GM18526 (cell line): ENCODE measurements around the gene CMKLR1.

Source experiments
- POLR2A ChIP-seq: IDR thresholded peaks from 3 replicates; pipeline ENCODE4 v1.6.1; 2011; ENCODE audit not compliant: insufficient read length; ENCODE audit errors: extremely low read depth

CMKLR1 gene

GRCh38 chr12:108284163-108284562, 54.9 kb downstream of the CMKLR1 start:
- TF ChIP-seq POLR2A, result no peak

GRCh38 chr12:108282676-108283075, 56.4 kb downstream of the CMKLR1 start:
- TF ChIP-seq POLR2A, result no peak

- TF ChIP-seq POLR2A, result no peak
Observed at GRCh38 chr12:108282160-108282559, 57.0 kb downstream of the CMKLR1 start.

- TF ChIP-seq POLR2A, result no peak
Observed at GRCh38 chr12:108277613-108278012, 61.5 kb downstream of the CMKLR1 start.

GRCh38 chr12:108273217-108273616, 65.9 kb downstream of the CMKLR1 start:
- TF ChIP-seq POLR2A, result no peak

GRCh38 chr12:108271951-108272872, 66.9 kb downstream of the CMKLR1 start:
- no peak for TF ChIP-seq POLR2A

- TF ChIP-seq POLR2A, result no peak
Observed at GRCh38 chr12:108270849-108271143, 68.3 kb downstream of the CMKLR1 start.

- no peak for TF ChIP-seq POLR2A
Observed at GRCh38 chr12:108270035-108270848, 68.9 kb downstream of the CMKLR1 start.

- no peak for TF ChIP-seq POLR2A
Observed at GRCh38 chr12:108269224-108269623, 69.9 kb downstream of the CMKLR1 start.

GRCh38 chr12:108268397-108268796, 70.7 kb downstream of the CMKLR1 start:
- no peak for TF ChIP-seq POLR2A

GRCh38 chr12:108267450-108267849, 71.7 kb downstream of the CMKLR1 start:
- no peak for TF ChIP-seq POLR2A

GRCh38 chr12:108266131-108266530, 73.0 kb downstream of the CMKLR1 start:
- TF ChIP-seq POLR2A, result no peak

GRCh38 chr12:108265505-108265904, 73.6 kb downstream of the CMKLR1 start:
- TF ChIP-seq POLR2A, result no peak

GRCh38 chr12:108260969-108261368, 78.1 kb downstream of the CMKLR1 start:
- TF ChIP-seq POLR2A, result no peak

- no peak for TF ChIP-seq POLR2A
Observed at GRCh38 chr12:108260039-108260438, 79.1 kb downstream of the CMKLR1 start.

- TF ChIP-seq POLR2A, result no peak
Observed at GRCh38 chr12:108257610-108258106, 81.5 kb downstream of the CMKLR1 start.
